Measurements from ENCODE around the gene EYA4. TPM values are rescaled to one million over a fixed set of nuclear protein-coding genes. Genes with fewer than 3 reads are reported as not detected.
"Not testable (repeated sequence)": the region's sequence is repeated elsewhere in the genome, so short reads cannot be mapped to it uniquely, and the experiment has no call there.

The EYA4 gene
- polyA plus RNA-seq, 4 donors = 11.3 to 22.4 (median 18.3) TPM

GRCh38 chr6:133551436-133551835, 310.3 kb downstream of the EYA4 start:
- DNase-seq (ENCODE audit: low read depth in 4 of 4, low spot score in 3 of 4) = no peak

- DNase-seq (ENCODE audit: low read depth in 4 of 4, low spot score in 3 of 4) = no peak
Measured at GRCh38 chr6:133551847-133552341, 310.7 kb downstream of the EYA4 start.

GRCh38 chr6:133553652-133554051, 312.5 kb downstream of the EYA4 start:
- peak; percentile 27 to 53 (median 38) for DNase-seq (ENCODE audit: low read depth in 4 of 4, low spot score in 3 of 4)

- not testable (repeated sequence) for DNase-seq (ENCODE audit: low read depth in 4 of 4, low spot score in 3 of 4)
Measured at GRCh38 chr6:133554121-133554520, 313.0 kb downstream of the EYA4 start.

DNA sequence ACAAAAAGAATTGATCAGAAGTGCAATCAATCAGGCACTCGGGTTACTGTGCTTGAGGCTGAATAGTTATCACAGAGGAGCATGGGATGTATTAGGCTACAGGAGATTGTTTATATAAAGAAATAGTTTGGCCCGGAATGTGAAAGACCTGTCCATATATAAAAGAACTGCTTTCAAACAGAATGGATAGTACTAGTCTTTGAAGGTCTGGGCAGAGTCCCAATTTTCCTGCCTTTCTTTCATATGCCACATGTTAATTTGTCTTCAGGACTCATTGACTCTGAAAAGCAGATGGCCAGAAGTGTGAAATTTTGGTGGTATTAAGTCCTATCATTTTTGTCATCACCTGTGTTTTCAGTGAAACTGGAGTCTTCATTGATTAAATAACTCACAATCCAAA, 314.5 kb downstream of the EYA4 start:
- no peak for DNase-seq (ENCODE audit: low read depth in 4 of 4, low spot score in 3 of 4)

DNA sequence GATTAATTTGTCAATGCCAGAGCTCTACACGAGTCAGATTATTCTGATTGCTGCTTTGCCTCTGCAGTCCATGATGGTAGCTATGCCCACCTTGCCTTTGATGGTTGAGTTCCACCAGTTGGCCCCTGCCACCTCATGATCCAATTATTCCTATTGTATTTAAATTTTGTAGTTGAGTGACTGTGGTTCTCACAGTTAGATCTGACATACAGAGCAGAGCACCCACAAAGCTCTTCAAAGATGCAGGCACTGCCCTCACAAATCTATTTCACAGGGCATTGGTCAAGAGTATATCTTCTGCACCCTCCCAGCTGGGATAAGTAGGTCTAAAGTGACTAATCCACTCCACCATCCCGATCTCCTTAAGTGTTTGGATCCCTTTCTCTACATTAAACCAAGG, 318.8 kb downstream of the EYA4 start:
- DNase-seq (ENCODE audit: low read depth in 4 of 4, low spot score in 3 of 4) = no peak

DNA sequence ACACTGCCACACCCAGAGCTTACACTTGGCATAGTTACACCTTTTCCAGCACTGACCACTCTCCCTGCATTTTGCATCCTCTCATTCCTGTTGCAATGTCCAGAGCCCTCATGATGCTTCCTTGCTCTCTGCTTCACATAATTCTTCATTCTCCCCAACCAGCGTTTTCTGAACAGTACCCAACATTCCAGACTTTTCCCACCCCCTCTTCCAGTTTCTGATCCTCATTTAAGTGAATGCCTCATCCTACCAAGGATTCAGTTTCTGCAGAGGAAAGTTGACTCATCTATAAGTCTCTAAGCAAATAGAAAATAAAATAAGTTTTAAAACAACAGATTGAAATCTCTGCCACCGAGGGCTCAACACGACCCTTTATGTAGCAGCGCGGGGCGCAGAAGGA, 326.5 kb downstream of the EYA4 start:
- DNase-seq (ENCODE audit: low read depth in 4 of 4, low spot score in 3 of 4) = no peak

DNA sequence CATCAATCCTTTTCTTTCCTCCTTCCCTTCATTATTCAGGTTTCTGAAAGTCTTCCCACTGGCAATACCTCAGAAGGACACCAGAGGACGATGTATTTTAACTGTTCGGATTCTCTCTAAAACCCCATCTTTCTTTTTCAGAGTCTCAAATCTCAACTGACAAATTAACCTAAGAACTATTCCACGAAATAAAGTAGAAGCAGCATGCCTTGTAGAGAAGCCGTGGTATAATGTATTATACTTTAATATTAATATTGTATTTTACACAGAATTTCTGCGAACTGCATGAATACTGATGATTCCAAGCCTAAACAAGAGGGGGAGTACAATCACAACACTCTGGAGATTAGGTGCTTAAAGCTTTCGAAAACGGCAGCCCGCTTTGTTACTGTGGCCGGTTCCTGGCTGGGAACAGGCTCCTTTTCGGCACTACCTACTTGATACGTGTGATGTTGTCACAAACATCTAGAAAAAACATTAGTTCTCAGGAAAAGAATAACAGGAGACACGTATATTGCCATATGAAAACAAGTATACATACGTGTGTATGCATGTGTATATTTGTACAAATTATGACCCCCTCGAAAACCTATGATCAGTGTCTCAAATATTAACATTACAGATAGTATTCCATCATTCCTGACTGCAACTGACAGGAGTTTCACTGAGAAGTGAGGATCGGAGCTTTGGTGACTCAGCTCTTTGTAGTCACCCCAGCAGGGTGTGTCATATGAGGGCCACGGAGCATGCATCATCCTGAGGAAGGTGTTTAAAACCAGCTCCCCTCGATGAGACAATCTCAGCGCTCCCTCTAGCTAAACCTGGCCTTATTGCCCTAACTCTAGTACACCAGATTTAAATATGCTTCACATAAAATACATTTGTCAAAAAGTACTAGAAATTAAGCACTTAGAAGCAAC, 328.1 kb downstream of the EYA4 start:
- peak in 3 of 4 donors; percentile 51 to 67 (median 61) for DNase-seq (ENCODE audit: low read depth in 4 of 4, low spot score in 3 of 4)

DNA sequence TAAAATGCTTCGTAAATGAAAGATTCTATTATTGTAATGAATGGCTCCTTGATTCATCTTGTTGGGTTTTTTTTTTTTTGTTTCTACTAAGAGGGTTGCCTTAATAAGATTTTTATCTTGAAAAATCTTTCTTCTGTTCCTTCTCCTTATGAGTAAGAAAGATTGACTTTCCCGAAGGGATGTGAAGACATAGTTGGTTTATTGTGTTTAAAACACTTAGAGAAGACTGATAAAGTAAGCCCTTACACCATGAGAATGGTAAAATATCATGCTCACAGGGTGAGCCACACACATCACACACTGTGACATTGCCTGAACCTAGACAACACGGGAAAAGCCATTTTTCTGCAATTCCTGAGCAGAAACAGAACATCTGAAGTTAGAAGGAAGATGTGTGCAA, 330.5 kb downstream of the EYA4 start:
- no peak for DNase-seq (ENCODE audit: low read depth in 4 of 4, low spot score in 3 of 4)

- no peak for DNase-seq (ENCODE audit: low read depth in 4 of 4, low spot score in 3 of 4)
Measured at GRCh38 chr6:133577851-133578250, 336.7 kb downstream of the EYA4 start.
